CD4-positive, alpha-beta T cell treated with Interferon alpha-2 for 1 hour (primary cell): ENCODE results near the gene STRN3.

Experiments used
- DNase-seq, 2 donors: peaks; one replicate each; pipeline ENCODE4 v3.0.0-alpha.2; 2020 to 2022

Gene STRN3

GRCh38 chr14:30869551-30870155, 156.5 kb downstream of the STRN3 start:
- DNase-seq, result no peak

DNA sequence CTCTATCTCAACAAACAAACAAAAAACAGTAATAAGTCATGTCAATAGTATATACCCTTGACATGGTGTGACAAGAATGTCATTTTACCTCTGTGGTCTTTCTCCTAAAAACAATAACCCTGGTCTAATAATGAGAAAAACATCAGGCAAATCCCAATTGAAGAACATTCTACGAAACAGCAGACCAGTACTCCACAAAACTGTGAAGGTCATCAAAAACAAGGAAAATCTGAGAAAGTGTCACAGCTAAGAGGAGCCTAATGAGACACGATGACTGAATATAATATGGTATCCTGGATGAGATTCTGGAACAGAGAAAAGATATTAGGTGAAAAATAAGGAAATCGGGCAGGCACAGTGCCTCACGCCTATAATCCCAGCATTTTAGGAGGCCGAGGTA, 157.4 kb downstream of the STRN3 start:
- DNase-seq, result no peak

GRCh38 chr14:30864934-30865333, 161.2 kb downstream of the STRN3 start:
- no peak for DNase-seq

DNA sequence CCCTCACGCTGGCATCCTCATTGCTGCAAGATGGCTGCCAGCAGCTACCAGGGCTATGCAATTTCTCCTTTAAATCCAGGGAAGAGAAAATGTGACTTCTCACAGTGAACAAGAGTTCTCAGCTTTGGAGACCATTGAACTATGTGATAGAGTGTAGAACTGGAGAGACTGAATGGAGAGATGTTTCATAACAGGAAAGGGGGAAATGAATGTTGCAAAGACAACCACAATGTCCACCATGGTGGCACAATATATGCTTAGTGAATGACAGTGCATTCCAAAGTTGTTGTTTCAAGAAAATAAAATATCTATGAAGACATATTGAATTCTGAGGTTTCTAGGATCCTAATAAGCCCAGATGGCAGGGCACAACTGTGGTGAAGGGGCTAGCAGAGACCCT, 165.0 kb downstream of the STRN3 start:
- no peak for DNase-seq

GRCh38 chr14:30855345-30856037, 170.7 kb downstream of the STRN3 start:
- no peak for DNase-seq

DNA sequence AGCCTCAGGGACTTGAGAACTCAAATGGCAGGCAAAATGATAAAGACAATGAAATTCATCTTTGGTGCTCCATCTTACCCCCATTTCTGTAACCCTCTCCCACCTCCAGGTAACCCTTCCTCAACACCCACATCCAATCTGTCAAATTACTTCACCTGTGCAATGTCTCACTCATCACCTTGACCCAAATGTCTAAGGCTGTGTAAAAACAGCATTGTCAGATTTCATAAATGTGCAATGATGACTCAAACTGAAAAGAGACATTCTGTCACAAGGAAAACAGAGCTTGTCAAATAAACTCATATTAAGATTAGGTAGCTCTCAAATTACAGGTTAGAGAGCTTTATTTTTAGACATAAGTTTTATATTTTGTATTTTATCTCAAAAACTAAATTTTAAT, 171.7 kb downstream of the STRN3 start:
- no peak for DNase-seq

DNA sequence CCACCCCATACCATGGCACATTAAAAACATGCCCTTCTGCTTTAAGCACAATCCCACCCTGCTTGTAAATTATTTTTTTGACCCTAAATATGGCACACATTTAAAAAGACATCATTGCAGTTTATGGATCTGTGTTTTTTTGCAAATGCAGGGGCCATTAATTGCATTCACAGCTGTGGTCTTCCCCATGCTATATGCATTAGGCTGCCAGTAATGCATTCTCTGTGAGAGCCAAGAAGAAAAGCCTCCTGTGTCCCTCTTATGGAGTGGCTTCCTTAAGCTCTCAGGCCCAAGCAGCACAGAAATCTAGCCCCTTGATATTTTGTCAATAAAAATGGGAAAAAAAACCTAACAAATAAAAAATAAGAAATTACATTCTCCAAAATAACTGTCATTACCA, 172.2 kb downstream of the STRN3 start:
- no peak for DNase-seq

GRCh38 chr14:30849983-30850382, 176.2 kb downstream of the STRN3 start:
- DNase-seq, result no peak

DNA sequence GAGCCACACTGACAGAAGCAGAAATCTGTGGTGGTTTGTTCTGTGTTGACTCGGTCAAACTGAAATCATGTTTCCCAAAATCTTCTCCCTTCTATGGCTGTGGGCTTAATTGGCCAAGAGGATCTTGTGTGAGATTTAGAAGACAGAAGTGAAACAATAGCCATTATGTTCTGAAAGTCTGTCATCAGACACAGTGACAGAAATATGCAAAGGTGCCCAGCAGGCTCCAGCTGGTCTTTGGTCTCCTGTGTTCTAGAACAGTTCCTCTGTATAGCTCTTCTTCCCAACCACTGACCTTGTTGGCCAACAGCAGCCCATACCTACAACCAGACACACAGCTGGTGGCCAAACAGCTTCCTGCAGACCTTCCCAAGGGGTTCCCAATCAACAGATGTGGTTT, 176.8 kb downstream of the STRN3 start:
- DNase-seq, result no peak

DNA sequence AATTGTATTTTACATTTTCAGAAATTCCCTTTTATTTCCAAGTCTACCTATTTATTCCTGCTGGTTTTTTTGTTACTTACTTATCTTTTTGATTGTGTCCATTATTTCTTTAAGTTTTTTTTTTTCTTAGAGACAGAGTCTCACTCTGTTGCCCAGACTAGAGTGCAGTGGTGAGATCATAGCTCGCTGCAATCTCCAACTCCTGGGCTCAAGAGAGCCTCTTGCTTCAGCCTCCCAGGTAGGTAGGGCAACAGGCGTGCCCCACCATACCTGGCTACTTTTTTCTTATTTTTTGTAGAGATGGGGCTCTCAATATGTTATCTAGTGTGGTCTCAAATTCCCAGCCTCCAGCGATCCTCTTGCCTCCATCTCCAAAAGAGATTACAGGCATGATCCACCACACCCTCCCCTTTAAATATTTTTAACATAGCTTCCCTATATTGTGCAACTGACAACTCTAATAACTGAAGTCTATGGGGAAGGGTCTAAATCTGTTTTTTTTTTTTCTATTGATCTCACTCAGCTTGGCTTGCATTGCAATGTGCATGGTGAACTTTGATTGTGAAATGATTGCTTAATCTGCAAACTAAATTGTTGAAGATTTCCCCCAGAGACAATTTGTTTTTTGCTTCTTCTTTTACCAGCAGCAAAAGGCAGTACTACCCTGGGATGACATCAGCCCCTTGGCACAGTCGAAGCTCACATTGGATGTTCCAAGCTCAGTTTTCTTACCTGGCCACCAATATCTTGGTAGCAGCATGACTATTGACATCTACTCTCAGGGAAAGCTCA, 177.5 kb downstream of the STRN3 start:
- DNase-seq, result no peak
